Ovary (tissue), 3 donors: ENCODE measurements around the gene SRSF9.

Experiments
- CTCF ChIP-seq, 3 donors: fragments of 450-650 bp in 2 of 3; fragments of 200-600 bp in 1 of 3; IDR thresholded peaks; one replicate each; pipeline versions ENCODE4 v1.5.1 to v1.8.0; 2016 to 2022; ENCODE audit warnings: antibody characterized with exemption in 3 of 3, mild to moderate bottlenecking in 1 of 3
- EP300 ChIP-seq: sonication (generic); formaldehyde crosslinking; IDR thresholded peaks from one replicate; pipeline ENCODE4 v1.6.1; 2017; ENCODE audit warnings: antibody characterized with exemption
- POLR2A ChIP-seq: fragments of 450-650 bp; IDR thresholded peaks from one replicate; pipeline ENCODE4 v1.6.1; 2017; ENCODE audit warnings: antibody characterized with exemption, mild to moderate bottlenecking, moderate library complexity
- donor health status: DM: no; HTN: no; CAD: no.

GRCh38 chr12:120439646-120440247 is 29.8 kb downstream of the SRSF9 start:
- TF ChIP-seq EP300 (no peak), POLR2A (no peak), CTCF (IDR thresholded peaks at IDR 0.05) (peak in 1 of 3 donors; percentile 25)
